GM21825 (cell line): ENCODE results near the gene MEI1.

ENCODE experiments used
- ATAC-seq: cut with Tn5 transposase; IDR thresholded peaks from one replicate; pipeline ENCODE4 v1.9.1; 2021; ENCODE audit warnings: mild to moderate bottlenecking, moderate library complexity; ENCODE audit not compliant: unreplicated experiment

MEI1 gene

DNA sequence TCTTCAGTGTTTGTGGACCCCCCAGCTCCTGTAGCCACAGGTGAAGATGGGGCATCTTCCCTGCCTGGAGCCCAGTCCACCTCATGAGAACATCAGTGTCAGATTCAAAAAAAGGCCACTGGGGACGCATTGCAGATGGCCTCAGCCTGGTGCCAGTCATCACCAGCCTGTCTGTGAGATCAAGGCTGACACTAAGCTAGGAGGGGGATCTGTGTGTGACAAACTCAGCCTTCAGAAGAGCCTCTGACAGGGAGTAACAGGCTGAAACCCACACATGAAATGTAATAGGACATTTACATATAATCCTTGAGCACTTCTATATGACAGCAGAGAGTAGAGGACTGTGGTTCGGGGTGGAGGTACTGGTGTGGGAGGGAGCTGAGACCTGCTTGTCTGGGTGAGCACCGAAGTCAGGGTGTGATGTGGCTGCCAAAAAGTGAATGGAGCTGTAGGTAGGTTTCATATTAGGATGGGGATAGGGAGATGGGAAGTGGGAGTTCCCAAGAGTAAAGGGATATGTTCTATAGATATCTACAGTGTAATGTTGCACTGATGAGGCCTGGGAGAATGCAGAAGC lies 80.7 kb downstream of the MEI1 start:
- no peak for ATAC-seq

DNA sequence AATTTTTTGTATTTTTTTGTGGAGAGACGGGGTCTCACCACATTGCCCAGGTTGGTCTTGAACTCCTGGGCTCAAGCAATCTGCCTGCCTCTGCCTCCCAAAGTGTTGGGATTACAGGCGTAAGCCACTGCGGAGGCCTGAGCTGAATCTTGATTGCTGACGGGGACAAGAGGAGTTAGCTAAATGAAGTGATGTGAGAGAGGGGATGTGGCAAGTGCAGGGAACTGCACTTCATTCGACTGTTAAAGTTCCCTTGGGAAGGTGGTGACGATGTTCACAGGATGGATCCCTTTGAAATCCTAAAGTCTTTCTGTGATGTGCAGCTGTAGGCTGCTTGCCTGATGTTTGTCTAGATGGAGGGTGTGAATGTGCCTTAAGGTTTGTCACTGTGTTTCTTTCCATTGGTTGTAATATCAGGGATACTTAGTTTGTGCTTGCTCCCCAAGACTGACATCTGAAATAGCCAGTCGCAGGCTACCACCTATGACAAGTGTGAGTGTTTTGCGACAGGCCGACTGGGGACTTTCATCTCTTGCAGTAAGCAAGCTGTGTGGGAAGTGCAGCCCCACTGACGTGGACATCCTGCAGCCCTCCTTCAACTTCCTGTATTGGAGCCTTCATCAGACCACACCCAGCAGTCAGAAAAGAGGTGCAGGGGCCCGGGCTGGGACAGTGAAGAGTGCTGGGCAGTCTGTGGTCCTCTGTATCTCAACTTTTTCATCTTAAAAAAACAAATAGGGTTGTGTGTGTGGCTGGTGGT lies 81.6 kb downstream of the MEI1 start:
- ATAC-seq, result peak; percentile 74

DNA sequence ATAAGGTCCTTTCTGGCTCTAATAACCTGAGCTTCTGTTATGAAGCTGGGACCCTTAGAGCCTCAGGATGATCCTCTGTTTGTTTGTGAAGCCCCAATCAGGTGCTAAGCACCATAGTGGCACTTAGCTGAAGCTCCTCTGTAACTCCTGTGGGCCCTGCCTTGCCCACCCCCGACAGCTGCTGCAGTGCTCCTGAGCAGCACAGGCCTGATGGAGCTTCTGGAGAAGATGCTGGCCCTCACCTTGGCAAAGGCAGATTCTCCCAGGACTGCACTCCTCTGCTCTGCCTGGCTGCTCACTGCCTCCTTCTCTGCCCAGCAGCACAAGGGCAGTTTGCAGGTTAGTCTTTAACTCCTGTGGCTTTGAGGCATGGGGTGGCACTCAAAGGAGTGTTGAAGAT lies 82.2 kb downstream of the MEI1 start:
- ATAC-seq, result peak; percentile 16

DNA sequence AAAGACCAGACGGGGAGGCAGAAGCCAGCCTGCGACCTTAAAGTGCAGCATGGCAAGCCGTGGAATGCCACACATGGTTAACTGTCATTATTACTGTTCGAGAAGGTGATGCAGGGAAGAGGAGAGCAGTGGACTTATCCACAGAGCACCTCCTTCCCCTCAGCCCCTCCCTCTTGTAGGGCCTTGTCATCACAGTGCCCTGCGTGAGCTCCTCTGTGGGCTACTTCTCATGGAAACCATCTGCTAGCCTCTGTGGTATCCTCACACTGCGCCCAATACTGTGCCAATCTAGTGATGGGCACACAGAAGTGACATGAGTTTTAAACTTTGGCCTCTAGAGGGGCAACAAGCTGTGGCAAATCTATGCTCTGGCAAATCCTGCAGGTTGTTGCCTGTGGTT lies 83.0 kb downstream of the MEI1 start:
- ATAC-seq, result no peak

DNA sequence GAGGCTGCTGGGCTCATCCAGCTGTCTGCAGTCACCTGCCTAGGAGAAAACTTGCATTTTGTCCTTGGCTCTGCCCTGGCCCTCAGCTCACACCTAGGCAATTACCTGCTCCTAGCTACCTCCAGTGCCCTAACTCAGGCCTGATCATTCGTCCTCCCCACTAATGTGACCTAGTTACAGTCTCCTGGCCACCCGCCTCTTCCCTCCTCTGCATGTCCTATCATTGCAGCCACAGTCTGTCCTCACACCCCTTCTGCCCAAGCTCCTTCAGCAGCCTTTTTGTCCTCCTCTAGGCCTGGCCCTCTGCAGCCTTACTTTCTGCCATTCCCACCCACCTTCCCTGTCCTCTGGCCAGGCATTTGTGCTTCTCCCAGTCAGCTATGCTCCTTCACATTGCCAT lies 83.4 kb downstream of the MEI1 start:
- no peak for ATAC-seq

DNA sequence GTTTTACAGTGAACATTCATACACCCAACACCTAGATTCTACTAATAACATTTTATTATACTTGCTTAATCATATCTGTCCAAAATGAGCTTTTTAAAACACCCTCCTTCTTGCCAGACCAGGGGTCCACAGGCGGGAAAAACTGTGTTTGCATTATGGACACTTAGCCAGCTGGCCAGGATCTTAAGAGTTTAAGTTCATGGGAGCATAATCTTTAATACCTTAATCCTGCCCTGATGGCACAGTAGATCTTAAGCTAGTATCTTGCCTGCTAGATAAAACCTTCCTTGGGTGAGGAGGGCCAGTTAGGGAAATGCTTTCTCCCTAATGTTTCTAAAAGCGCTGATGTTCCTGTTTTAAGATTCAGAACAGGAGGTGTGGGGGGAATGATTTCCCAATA lies 88.0 kb downstream of the MEI1 start:
- ATAC-seq, result no peak

DNA sequence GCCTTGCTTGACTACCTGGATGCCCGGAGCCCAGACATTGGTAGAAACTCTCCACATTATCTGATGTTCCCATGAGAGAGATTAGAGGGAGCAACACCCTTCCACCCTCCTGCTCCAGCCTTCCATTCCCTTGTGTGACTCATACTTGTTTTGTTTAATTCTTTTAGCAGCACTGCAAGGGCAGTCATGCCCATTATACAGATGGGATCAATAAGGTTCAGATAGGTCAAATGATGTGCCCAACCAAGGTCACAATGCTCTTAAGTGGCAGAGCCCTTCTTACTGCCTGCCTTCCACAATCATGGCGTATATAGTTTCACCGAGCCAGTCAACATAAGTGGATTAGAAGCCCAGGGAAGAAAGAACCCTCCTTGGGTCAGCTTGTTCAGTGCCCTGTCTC lies 94.6 kb downstream of the MEI1 start:
- no peak for ATAC-seq

DNA sequence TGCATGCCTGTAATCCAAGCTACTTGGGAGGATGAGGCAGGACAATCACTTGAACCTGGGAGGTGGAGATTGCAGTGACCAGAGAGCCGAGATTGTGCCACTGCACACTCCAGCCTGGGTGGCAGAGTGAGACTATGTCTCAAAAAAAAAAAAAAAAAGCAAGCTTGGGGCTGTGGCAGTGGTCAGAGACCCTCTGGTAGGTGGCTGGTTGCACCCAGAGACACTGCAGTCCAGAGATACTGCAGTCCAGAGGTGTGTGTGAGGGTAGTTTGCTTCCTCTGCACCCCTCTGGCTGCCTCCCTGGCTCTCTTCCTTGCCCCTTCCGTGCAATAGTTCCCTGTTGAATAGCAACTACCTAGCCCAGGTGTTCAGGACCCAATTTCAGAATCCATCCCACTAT lies 99.4 kb downstream of the MEI1 start:
- ATAC-seq, result no peak

DNA sequence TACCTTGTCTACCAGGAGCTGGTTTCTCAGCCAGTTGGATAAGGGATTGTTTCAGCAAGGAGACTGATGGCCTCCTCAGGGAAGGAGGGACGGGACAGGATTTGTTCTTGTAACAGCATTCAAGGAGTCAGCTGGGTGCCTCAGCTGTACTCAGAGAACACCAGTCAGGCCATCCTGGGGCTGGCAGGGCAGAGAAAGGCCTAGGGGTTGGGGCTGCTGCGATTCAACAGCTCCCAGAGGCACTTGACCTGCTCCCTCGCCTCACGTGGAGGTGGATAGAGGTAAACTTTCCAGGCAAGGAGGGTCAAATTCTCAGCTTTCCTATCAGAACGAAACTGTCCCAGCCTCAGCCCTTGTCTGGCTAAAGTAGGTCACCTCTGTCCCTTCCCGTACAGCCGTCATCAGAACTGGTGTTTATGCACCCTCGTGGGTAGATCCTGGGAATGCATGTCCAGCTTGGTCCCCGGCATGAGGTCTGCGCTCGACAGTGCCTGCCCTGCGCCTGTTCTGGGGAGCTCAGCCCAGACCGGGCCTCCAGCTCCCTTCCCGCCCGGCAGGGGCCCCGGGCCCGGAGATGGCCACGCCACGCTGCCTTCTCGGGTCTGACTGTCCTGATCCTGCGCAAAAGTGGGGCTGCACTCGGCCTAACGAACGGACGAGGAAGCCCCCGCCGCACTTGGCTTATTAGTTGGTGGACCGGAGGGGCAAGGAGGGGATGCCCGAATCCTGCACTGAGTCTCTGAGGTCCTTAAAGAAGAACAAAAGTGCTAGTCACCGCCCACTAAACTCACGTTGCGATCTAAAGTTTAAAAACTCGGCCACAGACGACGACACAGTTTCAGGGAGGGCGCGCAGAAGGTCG lies 100.4 kb downstream of the MEI1 start:
- peak; percentile 9 for ATAC-seq

DNA sequence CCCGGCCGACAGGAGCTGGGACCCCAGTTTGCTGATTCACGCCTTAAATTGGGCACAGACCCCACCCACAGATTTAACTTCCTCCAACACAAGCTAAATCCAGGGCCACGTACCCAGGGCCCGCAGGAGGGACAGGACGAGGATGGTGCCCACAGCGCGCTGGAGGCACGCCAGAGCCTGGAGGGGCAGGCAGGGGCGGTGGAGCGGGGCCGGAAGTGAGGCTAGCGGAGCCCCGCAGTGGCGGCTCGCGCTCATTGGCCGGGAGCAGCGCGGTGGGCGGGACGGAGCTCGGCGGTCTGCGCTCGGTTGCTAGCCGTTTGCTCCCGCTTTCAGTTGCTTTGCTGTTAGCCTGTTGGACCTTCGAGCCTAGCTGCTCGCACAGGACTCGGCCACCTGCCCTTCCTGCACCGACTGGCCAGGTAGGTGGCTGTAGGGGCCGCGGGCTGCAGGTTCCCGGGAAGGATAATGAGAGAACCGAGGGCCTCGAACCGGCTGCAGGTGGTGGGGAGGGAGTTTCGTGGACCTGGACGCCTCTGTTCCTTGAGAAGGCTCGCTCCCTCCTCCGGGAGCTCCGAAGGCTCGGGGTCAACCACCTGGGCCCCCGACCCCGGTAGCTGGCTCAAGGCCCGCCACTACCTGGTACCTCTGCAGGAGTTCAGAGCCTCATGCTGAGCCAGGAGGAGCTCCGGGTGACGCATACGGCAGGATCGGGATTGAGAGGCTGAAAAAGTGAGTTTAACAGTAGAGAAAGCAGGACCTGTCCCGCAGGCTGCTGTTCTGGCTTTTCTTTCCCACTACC lies 101.2 kb downstream of the MEI1 start, which contains the start of gene CCDC134:
Gene CCDC134 (plus strand): TSS at position 332 of the 799 bp plus-strand sequence. CDS start 8,212 bp downstream, outside the sequence.
- ATAC-seq, result peak; percentile 84

DNA sequence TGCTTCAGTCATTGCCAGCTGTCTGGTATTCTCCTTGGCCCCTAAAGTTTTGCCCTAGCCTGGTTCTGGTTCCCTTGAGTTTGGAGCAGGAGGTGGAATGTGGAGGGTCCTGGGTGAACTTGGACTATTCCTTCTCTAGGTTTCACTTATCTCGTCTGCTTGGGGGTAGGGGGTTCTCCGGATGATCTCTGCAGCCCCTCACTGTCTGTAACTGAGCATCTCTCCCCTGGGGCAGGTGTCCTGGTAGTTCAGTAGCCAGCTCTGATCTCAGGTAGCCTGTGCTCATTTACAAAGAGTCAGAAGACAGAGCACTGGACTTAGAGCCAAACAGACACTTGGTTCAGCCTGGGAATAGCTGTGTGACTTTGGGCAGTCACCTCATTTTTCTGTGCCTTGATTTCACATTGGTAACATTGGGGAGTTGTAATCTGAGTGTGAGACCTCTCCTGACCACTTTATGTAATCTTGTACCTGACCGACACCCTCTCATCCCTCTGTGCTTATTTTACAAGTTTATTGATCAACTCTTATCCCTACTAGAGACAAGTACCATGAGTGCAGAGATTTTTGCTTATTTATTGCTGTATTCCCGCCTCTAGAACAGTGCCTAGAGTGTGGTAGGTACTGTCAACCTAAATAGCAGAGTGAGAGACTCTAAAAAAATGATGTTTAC lies 102.0 kb downstream of the MEI1 start:
- no peak for ATAC-seq

DNA sequence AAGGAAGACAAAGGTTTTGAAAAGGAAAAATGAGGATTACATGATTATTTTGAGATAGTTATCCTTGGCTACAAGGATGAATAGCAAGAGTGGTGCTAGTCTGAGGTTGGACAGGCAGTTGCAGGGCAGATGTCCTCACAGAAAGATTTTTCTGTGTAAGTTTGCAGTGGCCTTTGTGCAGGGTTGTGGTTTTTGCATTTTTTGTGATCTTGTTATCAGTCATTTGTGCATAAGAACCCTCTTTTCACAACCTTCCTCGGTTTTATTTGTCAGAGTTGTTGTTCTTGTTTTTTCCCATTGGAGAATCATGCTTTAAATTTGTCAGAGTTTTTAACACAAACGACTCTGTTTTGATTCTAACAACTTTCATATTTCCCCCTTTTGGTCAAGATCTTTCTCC lies 102.6 kb downstream of the MEI1 start:
- no peak for ATAC-seq

DNA sequence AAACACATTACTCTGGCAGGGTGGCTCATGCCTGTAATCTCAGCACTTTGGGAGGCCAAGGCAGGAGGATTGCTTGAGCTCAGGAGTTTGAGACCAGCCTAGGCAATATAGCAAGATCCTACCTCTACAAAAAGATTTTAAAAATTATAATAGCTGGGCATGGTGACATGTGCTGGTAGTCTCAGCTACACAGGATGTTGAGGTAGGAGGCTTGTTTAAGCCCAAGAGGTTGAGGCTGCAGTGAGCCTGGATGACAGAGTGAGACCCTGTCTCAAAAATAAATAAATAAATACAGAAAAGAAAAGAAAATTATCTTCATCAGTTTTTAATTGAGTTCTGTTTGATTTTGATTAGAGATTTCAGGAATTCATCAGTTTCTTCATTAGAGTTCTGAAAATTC lies 106.3 kb downstream of the MEI1 start:
- ATAC-seq, result no peak

DNA sequence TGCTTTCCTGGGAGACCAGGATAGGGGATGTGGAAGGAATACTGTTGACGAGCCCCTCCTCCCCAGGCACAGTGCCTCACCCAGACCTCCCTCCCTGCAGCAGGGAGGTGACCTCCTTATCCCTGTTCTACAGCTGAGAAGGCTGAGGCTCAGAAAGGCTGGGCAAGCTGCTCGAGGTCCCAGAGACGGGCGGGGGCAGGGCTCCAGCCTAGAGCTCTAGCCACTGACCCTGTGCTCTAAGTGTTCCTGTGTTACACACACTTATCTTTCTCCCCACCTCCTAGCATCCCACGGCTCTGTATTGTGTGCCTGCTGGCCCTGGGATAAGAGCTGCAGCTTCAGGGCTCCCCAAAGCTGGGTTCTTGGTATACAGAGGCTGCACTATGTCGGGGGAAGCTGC lies 109.1 kb downstream of the MEI1 start:
- ATAC-seq, result no peak

DNA sequence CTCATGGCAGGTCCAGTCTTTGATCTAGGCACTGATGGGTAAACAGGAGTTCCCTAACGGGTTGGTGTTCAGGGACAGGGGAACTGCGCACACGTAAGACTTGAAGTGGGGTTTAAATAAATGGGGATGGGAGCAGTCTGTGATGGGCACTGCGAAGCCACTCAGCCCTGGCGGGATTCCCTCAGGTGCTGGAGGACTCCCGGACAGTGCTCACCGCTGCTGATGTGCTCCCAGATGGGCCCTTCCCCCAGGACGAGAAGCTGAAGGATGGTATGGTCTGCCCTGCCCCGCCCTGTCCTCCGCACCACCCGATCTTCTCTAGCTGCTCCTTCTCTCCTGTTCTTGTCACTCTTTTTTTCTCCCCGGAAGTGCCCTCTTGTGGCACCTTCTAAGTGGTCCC lies 110.7 kb downstream of the MEI1 start:
- ATAC-seq, result no peak

DNA sequence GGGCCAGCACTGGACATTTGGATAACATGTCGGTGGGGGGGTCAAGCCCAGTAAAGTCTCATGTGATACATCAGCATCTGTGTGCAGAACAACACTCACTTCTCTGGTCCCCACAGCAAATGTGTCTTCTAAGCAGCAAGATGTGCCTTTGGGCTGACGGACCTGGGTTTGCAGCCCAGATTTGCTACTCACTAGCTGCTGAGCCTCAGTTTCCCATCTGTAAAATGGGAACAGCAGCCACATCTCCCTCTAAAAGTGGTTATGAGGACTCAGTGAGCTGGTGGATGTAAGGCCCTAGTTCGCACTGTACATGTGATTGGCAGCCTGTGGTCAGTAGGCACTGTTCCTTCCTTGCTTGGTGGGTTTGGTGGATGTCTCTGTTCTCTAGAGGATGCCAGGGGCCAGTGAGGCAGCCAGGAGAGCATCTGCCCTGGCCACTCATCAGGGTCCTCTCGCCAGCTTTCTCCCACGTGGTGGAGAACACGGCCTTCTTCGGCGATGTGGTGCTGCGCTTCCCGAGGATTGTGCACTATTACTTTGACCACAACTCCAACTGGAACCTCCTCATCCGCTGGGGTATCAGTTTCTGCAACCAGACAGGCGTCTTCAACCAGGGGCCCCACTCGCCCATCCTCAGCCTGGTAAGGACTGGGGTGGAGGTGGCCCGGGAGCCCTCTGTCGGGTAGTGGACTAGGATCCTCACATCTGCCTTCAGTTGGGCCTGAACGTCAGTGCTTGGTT lies 113.7 kb downstream of the MEI1 start:
- ATAC-seq, result no peak

DNA sequence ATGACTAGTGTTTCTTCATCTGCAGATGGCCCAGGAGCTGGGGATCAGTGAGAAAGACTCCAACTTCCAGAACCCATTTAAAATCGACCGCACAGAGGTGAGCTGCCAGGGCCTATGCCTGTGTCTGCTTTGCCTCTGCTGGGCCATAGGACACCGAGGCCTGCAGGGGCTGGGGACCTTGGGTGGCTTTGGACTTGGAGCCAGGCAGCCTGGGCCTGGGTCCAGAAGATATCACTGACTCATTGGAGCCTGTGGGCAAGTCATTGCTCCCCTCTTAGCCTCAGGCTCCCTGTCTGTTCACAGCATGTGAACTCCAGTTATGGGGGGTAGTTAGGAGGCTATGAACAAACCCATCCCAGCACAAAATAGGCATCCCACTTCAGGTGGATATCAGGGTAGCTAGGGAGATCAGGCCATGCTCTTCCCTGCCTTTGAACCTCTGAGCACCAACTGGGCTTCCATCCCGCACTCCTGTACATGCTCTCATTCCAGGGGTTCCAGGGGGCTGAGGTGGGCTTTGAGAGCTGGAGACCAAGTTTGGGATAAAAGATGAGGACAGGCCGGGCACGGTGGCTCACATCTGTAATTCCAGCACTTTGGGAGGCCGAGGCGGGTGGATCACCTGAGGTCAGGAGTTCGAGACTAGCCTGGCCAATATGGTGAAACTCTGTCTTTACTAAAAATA lies 114.6 kb downstream of the MEI1 start:
- no peak for ATAC-seq

DNA sequence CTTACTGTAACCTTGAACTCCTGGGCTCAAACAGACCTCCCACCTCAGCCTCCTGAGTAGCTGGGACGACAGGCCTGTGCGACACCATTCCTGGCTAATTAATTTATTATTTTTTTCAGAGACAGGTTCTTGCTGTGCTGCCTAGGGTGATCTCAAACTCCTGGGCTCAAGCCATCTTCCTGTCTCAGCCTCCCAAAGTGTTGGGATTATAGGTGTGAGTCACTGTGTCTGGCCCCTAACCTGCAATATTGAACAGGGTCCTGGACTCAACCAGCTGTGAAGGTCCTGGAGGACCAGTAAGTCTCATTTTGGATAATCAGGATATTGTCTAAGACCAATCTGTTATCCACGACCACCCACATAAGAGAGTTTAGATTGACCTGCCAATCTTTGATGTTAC lies 116.4 kb downstream of the MEI1 start:
- no peak for ATAC-seq

DNA sequence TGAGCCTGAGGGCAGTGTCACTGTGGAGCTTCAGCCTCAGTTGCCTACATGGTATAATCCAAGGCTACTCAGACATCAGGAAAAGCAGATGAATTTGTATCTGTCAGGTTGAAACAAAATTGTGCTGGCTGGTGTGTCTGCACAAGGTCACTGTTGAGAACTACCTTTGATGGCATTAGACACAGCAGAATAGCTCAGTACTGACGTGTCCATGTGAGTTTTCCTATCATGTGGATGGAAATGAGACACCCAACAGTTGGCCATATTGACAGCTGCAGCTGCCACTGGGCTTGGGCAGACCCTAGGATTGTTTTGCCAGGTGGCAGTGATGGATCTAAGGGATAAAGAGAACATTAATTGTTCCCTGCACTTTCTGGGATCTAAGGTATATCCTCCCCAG lies 116.9 kb downstream of the MEI1 start:
- no peak for ATAC-seq
